HL-60/S4 (cell line): ENCODE measurements around the gene ASGR1.
"Not testable (repeated sequence)": the region's sequence is repeated elsewhere in the genome, so short reads cannot be mapped to it uniquely, and the experiment has no call there.

Source experiments
- in situ Hi-C: fragments of 300-500 bp; cut with MboI; formaldehyde crosslinking; loops from 2 replicates; pipeline ENCODE4 v1.14.3; 2022; ENCODE audit warnings: low sequenced_read_pairs

ASGR1 gene

GRCh38 chr17:7166873-7167272 lies 12.3 kb downstream of the ASGR1 start:
- in situ Hi-C loops = no loop called here

- in situ Hi-C loops = not testable (repeated sequence)
These were observed 19.6 kb downstream of the ASGR1 start for GRCh38 chr17:7159571-7159970.

GRCh38 chr17:7158424-7158823 lies 20.7 kb downstream of the ASGR1 start:
- in situ Hi-C loops = not testable (repeated sequence)

GRCh38 chr17:7156342-7156940 lies 22.7 kb downstream of the ASGR1 start:
- in situ Hi-C loops = no loop called here

GRCh38 chr17:7147772-7148171 lies 31.4 kb downstream of the ASGR1 start:
- in situ Hi-C loops = no loop called here

- in situ Hi-C loops = no loop called here
These were observed 33.1 kb downstream of the ASGR1 start for GRCh38 chr17:7146115-7146514.

GRCh38 chr17:7144213-7144612 lies 35.0 kb downstream of the ASGR1 start:
- in situ Hi-C loops = no loop called here

GRCh38 chr17:7141824-7142223 lies 37.3 kb downstream of the ASGR1 start:
- in situ Hi-C loops = no loop called here

GRCh38 chr17:7139400-7139799 lies 39.8 kb downstream of the ASGR1 start:
- in situ Hi-C loops = loop anchor here (5.0 kb wide), 1 partner anchor 87 kb away; no protein-coding TSS in a partner anchor

GRCh38 chr17:7138800-7139381 lies 40.3 kb downstream of the ASGR1 start:
- in situ Hi-C loops = loop anchor here (5.0 kb wide), 1 partner anchor 87 kb away; no protein-coding TSS in a partner anchor

GRCh38 chr17:7137171-7137943 lies 41.8 kb downstream of the ASGR1 start:
- in situ Hi-C loops = loop anchor here (5.0 kb wide), 1 partner anchor 85 kb away; no protein-coding TSS in a partner anchor

- in situ Hi-C loops = loop anchor here (5.0 kb wide), 1 partner anchor 84 kb away; no protein-coding TSS in a partner anchor
These were observed 42.8 kb downstream of the ASGR1 start for GRCh38 chr17:7136266-7136877.

GRCh38 chr17:7133916-7134315 lies 45.3 kb downstream of the ASGR1 start:
- in situ Hi-C loops = no loop called here

- in situ Hi-C loops = no loop called here
These were observed 45.7 kb downstream of the ASGR1 start for GRCh38 chr17:7133424-7133823.

GRCh38 chr17:7132511-7133094 lies 46.6 kb downstream of the ASGR1 start:
- in situ Hi-C loops = no loop called here

GRCh38 chr17:7131423-7131791 lies 47.8 kb downstream of the ASGR1 start:
- in situ Hi-C loops = no loop called here

GRCh38 chr17:7130621-7131422 lies 48.3 kb downstream of the ASGR1 start:
- in situ Hi-C loops = no loop called here

- in situ Hi-C loops = no loop called here
These were observed 49.9 kb downstream of the ASGR1 start for GRCh38 chr17:7129311-7129710.

- in situ Hi-C loops = no loop called here
These were observed 51.0 kb downstream of the ASGR1 start for GRCh38 chr17:7128160-7128559.

- in situ Hi-C loops = not testable (repeated sequence)
These were observed 51.7 kb downstream of the ASGR1 start for GRCh38 chr17:7127501-7127900.
